ENCODE results near the gene FRMD5. TPM values are rescaled to one million over a fixed set of nuclear protein-coding genes. Genes with fewer than 3 reads are reported as not detected.
A peak's percentile ranks its signal among the peaks of the same experiment; 100 is the strongest.

Gene FRMD5
- total RNA-seq, 1 experiment from 2014 or later = 3.9 TPM

DNA sequence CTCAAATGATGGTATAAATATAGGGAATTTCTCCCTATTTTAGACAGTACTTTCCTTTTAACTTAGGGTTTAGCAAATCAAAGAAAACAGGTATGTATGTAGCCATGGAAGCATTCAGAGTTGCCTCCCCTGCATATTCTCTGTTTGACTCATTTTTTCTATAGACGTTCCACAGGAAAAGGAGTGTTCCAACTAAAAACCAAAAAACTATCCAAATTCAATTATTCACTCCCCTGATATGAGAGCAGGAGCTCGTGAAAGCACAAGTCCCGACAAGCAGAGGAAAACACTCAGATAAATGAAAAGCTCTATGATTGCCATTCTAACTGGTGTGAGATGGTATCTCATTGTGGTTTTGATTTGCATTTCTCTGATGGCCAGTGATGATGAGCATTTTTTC lies 119.5 kb downstream of the FRMD5 start:
- H3K27ac ChIP-seq (ENCODE audit: insufficient read length, low read depth, low read length) = no peak overlapping the region

More for the DNA sequence above, 119.5 kb downstream of the FRMD5 start:
- Histone ChIP-seq H2BK15ac (ENCODE audit: low read depth, low read length) (no peak overlapping the region), H4K8ac (replicated peaks; ENCODE audit: insufficient read length, low read depth, low read length) (no peak overlapping the region), H3K4me2 (ENCODE audit: insufficient read depth, insufficient read length, low read length) (no peak overlapping the region), H3K56ac (ENCODE audit: insufficient read length, low read depth, low read length) (no peak overlapping the region), H4K91ac (ENCODE audit: insufficient read length, low read depth, low read length) (no peak overlapping the region), H2BK20ac (ENCODE audit: low read depth, low read length, poor library complexity, severe bottlenecking) (no peak overlapping the region), H3K9ac (ENCODE audit: extremely low read depth, insufficient read length, low read length) (no peak overlapping the region), H3K79me2 (ENCODE audit: insufficient read depth, low read length) (no peaks in the 10 kb centered on the region), H3T11ph (ENCODE audit: low read length) (no peak overlapping the region), H3K4me1 (ENCODE audit: insufficient read depth, low read length) (no peaks in the 10 kb centered on the region), H3K23me2 (ENCODE audit: insufficient read length, low read depth, low read length, poor library complexity, severe bottlenecking) (no peaks in the 10 kb centered on the region), H3K9me3 (ENCODE audit: control insufficient read depth, low read depth, low read length) (no peaks in the 10 kb centered on the region), H3K23ac (ENCODE audit: insufficient read length, low read depth, low read length) (no peak overlapping the region), H4K5ac (ENCODE audit: insufficient read length, low read depth, low read length) (no peak overlapping the region), H2BK12ac (ENCODE audit: insufficient read length, low read depth, low read length) (no peak overlapping the region), H2BK120ac (ENCODE audit: low read depth, low read length, poor library complexity, severe bottlenecking) (no peak overlapping the region), H3K27me3 (ENCODE audit: insufficient read depth, low read length) (no peaks in the 10 kb centered on the region), H3K79me1 (ENCODE audit: insufficient read depth, low read depth, low read length, poor library complexity, severe bottlenecking) (no peaks in the 10 kb centered on the region), H2AFZ (ENCODE audit: low read length) (no peak overlapping the region), H2AK5ac (ENCODE audit: insufficient read length, low read length) (no peak overlapping the region), H3K14ac (ENCODE audit: insufficient read depth, low read length) (no peak overlapping the region), H4K20me1 (ENCODE audit: control insufficient read depth, insufficient read depth, insufficient read length) (no peaks in the 10 kb centered on the region), H2BK5ac (ENCODE audit: insufficient read length, low read length) (no peak overlapping the region), H3K4ac (ENCODE audit: low read depth, low read length) (no peak overlapping the region), H3K18ac (ENCODE audit: insufficient read length, low read depth, low read length) (no peak overlapping the region)
- no peak for DNase-seq
- TF ChIP-seq, protein P1, sequence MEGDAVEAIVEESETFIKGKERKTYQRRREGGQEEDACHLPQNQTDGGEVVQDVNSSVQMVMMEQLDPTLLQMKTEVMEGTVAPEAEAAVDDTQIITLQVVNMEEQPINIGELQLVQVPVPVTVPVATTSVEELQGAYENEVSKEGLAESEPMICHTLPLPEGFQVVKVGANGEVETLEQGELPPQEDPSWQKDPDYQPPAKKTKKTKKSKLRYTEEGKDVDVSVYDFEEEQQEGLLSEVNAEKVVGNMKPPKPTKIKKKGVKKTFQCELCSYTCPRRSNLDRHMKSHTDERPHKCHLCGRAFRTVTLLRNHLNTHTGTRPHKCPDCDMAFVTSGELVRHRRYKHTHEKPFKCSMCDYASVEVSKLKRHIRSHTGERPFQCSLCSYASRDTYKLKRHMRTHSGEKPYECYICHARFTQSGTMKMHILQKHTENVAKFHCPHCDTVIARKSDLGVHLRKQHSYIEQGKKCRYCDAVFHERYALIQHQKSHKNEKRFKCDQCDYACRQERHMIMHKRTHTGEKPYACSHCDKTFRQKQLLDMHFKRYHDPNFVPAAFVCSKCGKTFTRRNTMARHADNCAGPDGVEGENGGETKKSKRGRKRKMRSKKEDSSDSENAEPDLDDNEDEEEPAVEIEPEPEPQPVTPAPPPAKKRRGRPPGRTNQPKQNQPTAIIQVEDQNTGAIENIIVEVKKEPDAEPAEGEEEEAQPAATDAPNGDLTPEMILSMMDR (conservative IDR thresholded peaks at IDR 0.05) = no peak
- Mint-ChIP-seq H3K27ac (peak overlapping the region in 1 of 3 experiments; percentile 81; a peak in 1 of 7 replicates), H3K4me1 (0 out of 4 replicates have a peak, but pooled peaks cover 0 to 5% of the 10 kb centered on the region in 2 experiments), H3K36me3 (ENCODE audit: insufficient read depth in 1 of 3, low read depth in 3 of 3) (peaks cover 2 to 6% (median 5%) of the 10 kb centered on the region in 3 experiments; a peak in 1 of 7 replicates), H3K27me3 (ENCODE audit: low read depth) (no peaks in the 10 kb centered on the region), H3K9me3 (peaks cover 0 to 12% of the 10 kb centered on the region in 2 experiments; a peak in 3 of 5 replicates), H3K4me3 (no peak overlapping the region)
- WGBS (ENCODE audit: extremely low coverage, insufficient read length, low lambda C conversion rate) = no CpG with 5 or more reads among the region's 3 CpGs
